Spleen (tissue), 11 donors: ENCODE measurements around the gene KRT84. TPM values are rescaled to one million over a fixed set of nuclear protein-coding genes. Genes with fewer than 3 reads are reported as not detected.

Experiments
- DNase-seq: peaks from one replicate; pipeline ENCODE4 v3.0.0-alpha.2; 2020
- H3K27ac ChIP-seq, 8 donors: fragments of 200-600 bp; sonication (generic) in 7 of 8; 1 replicate in 4 of 8; 2 replicates in 4 of 8; pipeline versions ENCODE4 v1.5.0 to v1.8.0; 2016 to 2021; ENCODE audit warnings: inconsistent platforms in 4 of 8, mild to moderate bottlenecking in 4 of 8, moderate library complexity in 1 of 8
- H3K27me3 ChIP-seq, 7 donors: fragments of 200-600 bp; sonication (generic) in 6 of 7; replicated peaks in 1 of 7; 1 replicate in 4 of 7; 2 replicates in 3 of 7; pipeline versions ENCODE4 v1.5.0 to v1.8.0; 2016 to 2021; ENCODE audit warnings: inconsistent platforms in 3 of 7, mild to moderate bottlenecking in 1 of 7
- H3K36me3 ChIP-seq, 6 donors: fragments of 200-600 bp; sonication (generic) in 5 of 6; 1 replicate in 4 of 6; 2 replicates in 2 of 6; pipeline versions ENCODE4 v1.5.0 to v1.8.0; 2016 to 2021; ENCODE audit warnings: inconsistent platforms in 2 of 6
- H3K4me1 ChIP-seq, 6 donors: fragments of 200-600 bp; sonication (generic) in 5 of 6; 1 replicate in 3 of 6; 2 replicates in 3 of 6; pipeline versions ENCODE4 v1.5.0 to v1.8.0; 2016 to 2021; ENCODE audit warnings: inconsistent platforms in 3 of 6
- H3K4me3 ChIP-seq, 8 donors: fragments of 200-600 bp; sonication (generic) in 7 of 8; 1 replicate in 4 of 8; 2 replicates in 4 of 8; pipeline versions ENCODE4 v1.5.0 to v1.8.0; 2016 to 2021; ENCODE audit warnings: inconsistent platforms in 4 of 8, mild to moderate bottlenecking in 4 of 8, moderate library complexity in 2 of 8
- H3K9me3 ChIP-seq, 8 donors: fragments of 200-600 bp; sonication (generic) in 7 of 8; 1 replicate in 4 of 8; 2 replicates in 4 of 8; pipeline versions ENCODE4 v1.5.0 to v1.8.0; 2016 to 2021; ENCODE audit warnings: inconsistent platforms in 4 of 8
- POLR2A ChIP-seq, 3 donors: fragments of 450-650 bp; IDR thresholded peaks; one replicate each; pipeline ENCODE4 v1.5.1; 2017; ENCODE audit warnings: antibody characterized with exemption in 3 of 3, mild to moderate bottlenecking in 1 of 3
- POLR2AphosphoS5 ChIP-seq, 3 donors: sonication (generic); formaldehyde crosslinking; IDR thresholded peaks; one replicate each; pipeline ENCODE4 v1.5.1; 2017; ENCODE audit warnings: antibody characterized with exemption in 3 of 3
- WGBS, 5 donors: extraction: QIAGEN DNeasy Blood & Tissue Kit in 3 of 5; methylation state at CpG; one replicate each; pipeline versions ENCODE4 v1.1.5 to v1.1.7; 2013 to 2018; 5-methylcytosine and 5-hydroxymethylcytosine counted together
- intact Hi-C: fragments of 100-400 bp; cut with DNase I; formaldehyde crosslinking; loops from one replicate; pipeline ENCODE4 v1.15.0; 2023; ENCODE audit warnings: low total_unique reads
- polyA plus RNA-seq, 3 donors: library from polyadenylated mRNA; stranded (reverse); fragments of 200-250 nt; gene quantifications; one replicate each; pipeline ENCODE4 v1.2.1, GENCODE V29; 2013
- total RNA-seq, 7 donors: library from RNA; depleted of rRNA in 3 of 7; stranded (reverse); fragments of >200 nt in 3 of 7; fragmentation: NEBNext Ultra II Directional in 4 of 7; extraction: Animal tissue kit (Norgen Biotek cat#: 25700) in 4 of 7; gene quantifications; one replicate each; pipeline versions ENCODE4 v1.1.0 to v1.2.1, GENCODE V29; 2016 to 2021
- TF ChIP-seq, protein P1 (sequence below), 11 experiments: fragments of 200-600 bp in 7 of 11; fragments of 450-650 bp in 4 of 11; sonication (generic) in 4 of 11; IDR thresholded peaks in 8 of 11; conservative IDR thresholded peaks in 3 of 11; 1 replicate in 7 of 11; 2 replicates in 4 of 11; pipeline versions ENCODE4 v1.4.0 to v1.8.0; 2016 to 2021; ENCODE audit warnings: antibody characterized with exemption in 11 of 11, inconsistent platforms in 4 of 11, mild to moderate bottlenecking in 1 of 11
- donor health status: healthy with polysubstance abuse.
- donor health status: DM: no; HTN: no; CAD: no; lungs with moderate emphysema.
- donor health status: DM: no; HTN: no; CAD: no.
- donor health status: Bipolar disorder and iron deficiency.
- donor health status: healthy.
- donor health status: DM: no; HTN: no; CAD: no.
- donor health status: DM: yes; HTN: yes; CAD: no.

The KRT84 gene
- total and polyA plus RNA-seq, 10 donors = 0.52 TPM; not detected in 9

DNA sequence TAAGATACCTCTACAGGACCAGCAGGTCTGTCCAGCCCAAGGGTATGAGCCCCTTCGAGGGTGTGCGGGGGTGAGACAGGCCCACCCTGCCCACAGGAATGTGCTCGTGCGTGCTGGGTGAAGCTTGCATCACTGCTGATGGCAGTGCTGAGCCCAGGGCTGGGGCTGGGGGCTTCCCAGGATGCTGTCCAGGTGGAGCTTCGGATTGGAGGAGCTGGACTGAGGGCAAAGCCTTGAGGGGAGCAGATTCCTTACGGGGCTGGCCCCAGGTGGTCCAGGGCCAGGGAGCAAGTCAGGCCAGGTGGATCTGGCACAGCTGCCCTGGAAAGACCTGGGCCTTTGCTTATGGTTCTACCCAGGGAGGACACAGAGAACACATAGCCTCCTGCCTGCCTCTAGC is 15.6 kb downstream of the KRT84 start:
- Histone ChIP-seq H3K27me3 (peaks cover 0 to 24% (median 0%) of the 10 kb centered on the region in 7 donors), H3K4me3 (no peak overlapping the region), H3K9me3 (peaks cover 0 to 9% (median 0%) of the 10 kb centered on the region in 8 donors), H3K36me3 (no peaks in the 10 kb centered on the region), H3K4me1 (peaks cover 0 to 12% (median 0%) of the 10 kb centered on the region in 6 donors), H3K27ac (no peak overlapping the region)
- intact Hi-C loops = loop anchor here (5.0 to 10.0 kb wide), 2 partner anchors 507 to 615 kb away; no protein-coding TSS in a partner anchor
- DNase-seq = peak; percentile 44
- WGBS, 5 donors = 50 to 83% (median 75%) methylated on average over 2 to 6 of the region's 6 CpGs
- TF ChIP-seq, protein P1, sequence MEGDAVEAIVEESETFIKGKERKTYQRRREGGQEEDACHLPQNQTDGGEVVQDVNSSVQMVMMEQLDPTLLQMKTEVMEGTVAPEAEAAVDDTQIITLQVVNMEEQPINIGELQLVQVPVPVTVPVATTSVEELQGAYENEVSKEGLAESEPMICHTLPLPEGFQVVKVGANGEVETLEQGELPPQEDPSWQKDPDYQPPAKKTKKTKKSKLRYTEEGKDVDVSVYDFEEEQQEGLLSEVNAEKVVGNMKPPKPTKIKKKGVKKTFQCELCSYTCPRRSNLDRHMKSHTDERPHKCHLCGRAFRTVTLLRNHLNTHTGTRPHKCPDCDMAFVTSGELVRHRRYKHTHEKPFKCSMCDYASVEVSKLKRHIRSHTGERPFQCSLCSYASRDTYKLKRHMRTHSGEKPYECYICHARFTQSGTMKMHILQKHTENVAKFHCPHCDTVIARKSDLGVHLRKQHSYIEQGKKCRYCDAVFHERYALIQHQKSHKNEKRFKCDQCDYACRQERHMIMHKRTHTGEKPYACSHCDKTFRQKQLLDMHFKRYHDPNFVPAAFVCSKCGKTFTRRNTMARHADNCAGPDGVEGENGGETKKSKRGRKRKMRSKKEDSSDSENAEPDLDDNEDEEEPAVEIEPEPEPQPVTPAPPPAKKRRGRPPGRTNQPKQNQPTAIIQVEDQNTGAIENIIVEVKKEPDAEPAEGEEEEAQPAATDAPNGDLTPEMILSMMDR (IDR thresholded peaks at IDR 0.05 in 8 of 11, conservative IDR thresholded peaks at IDR 0.05 in 3 of 11) = no peak
- no peak for TF ChIP-seq POLR2AphosphoS5 (IDR thresholded peaks at IDR 0.05)
- no peak for TF ChIP-seq POLR2A (IDR thresholded peaks at IDR 0.05)

DNA sequence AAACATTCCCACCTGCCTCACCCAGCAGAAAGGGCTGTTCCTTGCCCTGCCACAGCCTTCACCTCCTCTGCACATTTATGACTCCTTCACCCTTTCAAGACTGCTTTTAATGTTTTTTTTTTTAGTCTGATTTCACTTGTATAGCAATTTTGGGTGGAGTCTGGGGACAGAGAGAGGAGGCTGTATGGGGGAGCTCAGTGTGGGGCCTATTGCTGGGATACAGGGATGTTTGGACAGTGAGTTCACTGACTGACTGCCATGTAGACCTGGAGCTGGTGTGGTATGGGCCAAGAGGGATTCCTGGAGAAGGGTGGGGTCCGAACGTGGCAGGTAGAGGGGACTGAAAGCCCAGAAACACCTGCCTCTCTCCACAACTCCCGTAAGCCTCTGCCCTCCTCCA is 16.2 kb downstream of the KRT84 start:
- intact Hi-C loops = no loop called here
- peak; percentile 35 for DNase-seq
- Histone ChIP-seq H3K36me3 (no peaks in the 10 kb centered on the region), H3K4me1 (peaks cover 0 to 12% (median 0%) of the 10 kb centered on the region in 6 donors), H3K9me3 (peaks cover 0 to 7% (median 0%) of the 10 kb centered on the region in 8 donors), H3K27me3 (peaks cover 0 to 24% (median 0%) of the 10 kb centered on the region in 7 donors), H3K27ac (no peak overlapping the region), H3K4me3 (no peak overlapping the region)
- TF ChIP-seq POLR2A (IDR thresholded peaks at IDR 0.05) (no peak), POLR2AphosphoS5 (IDR thresholded peaks at IDR 0.05) (no peak)
- TF ChIP-seq, protein P1 (IDR thresholded peaks at IDR 0.05 in 8 of 11, conservative IDR thresholded peaks at IDR 0.05 in 3 of 11) = no peak
- WGBS, 5 donors = 59 to 86% (median 71%) methylated on average over 3 of the region's 3 CpGs

DNA sequence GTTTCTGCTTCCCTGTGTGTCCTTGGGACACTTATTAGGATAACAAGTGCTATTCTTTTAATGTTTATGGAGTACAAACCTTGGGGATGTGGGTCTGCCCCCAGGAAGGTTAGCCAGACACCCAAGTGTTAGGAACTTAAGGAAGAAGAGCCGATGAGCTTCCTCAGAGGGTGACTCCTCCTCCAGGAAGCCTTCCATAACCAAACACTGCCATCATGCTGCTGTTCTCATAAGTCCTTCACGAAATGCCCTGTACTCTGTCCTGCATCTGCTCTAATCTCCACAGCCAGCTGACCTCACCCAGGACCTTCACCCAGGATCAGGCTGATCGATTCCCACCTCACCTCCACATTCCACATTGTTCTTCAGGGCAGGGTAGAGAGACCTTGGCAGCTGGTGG is 16.9 kb downstream of the KRT84 start:
- no peak for DNase-seq
- intact Hi-C loops = no loop called here
- Histone ChIP-seq H3K27me3 (peaks cover 0 to 24% (median 0%) of the 10 kb centered on the region in 7 donors), H3K27ac (no peak overlapping the region), H3K9me3 (no peaks in the 10 kb centered on the region), H3K4me3 (no peak overlapping the region), H3K4me1 (peaks cover 0 to 12% (median 0%) of the 10 kb centered on the region in 6 donors), H3K36me3 (no peaks in the 10 kb centered on the region)
- TF ChIP-seq, protein P1 (IDR thresholded peaks at IDR 0.05 in 8 of 11, conservative IDR thresholded peaks at IDR 0.05 in 3 of 11) = no peak
- TF ChIP-seq POLR2AphosphoS5 (IDR thresholded peaks at IDR 0.05) (no peak), POLR2A (IDR thresholded peaks at IDR 0.05) (no peak)
- 56 to 82% (median 65%) methylated on average over 3 of the region's 3 CpGs for WGBS, 5 donors

DNA sequence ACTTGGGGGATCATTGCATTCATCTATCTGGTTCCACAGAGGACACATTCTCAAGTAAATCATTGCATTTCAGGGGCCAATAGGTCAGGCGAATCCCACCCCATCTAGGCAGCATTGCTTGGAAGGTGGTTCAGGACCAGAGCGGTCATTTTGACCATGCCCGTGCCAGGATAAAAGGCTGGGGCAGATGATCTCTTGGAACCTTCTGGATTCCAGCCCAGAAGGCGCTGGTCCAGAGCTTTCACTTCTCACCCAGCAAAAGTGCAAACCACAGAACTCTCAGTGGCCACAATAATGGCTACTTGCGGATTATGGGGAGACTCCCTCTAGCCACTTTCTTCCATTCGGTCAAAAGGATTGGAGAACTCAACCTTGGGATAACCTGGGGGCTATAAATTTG is 17.6 kb downstream of the KRT84 start:
- Histone ChIP-seq H3K27me3 (peaks cover 0 to 24% (median 0%) of the 10 kb centered on the region in 7 donors), H3K4me3 (no peak overlapping the region), H3K9me3 (no peaks in the 10 kb centered on the region), H3K4me1 (peaks cover 0 to 12% (median 0%) of the 10 kb centered on the region in 6 donors), H3K36me3 (no peaks in the 10 kb centered on the region), H3K27ac (no peak overlapping the region)
- peak; percentile 33 for DNase-seq
- WGBS, 5 donors = 74 to 86% (median 84%) methylated on average over 6 of the region's 6 CpGs
- intact Hi-C loops = no loop called here
- TF ChIP-seq POLR2A (IDR thresholded peaks at IDR 0.05) (no peak), POLR2AphosphoS5 (IDR thresholded peaks at IDR 0.05) (no peak)
- TF ChIP-seq, protein P1 (IDR thresholded peaks at IDR 0.05 in 8 of 11, conservative IDR thresholded peaks at IDR 0.05 in 3 of 11) = no peak
